ENCODE results near the gene DUSP15.
A peak's percentile ranks its signal among the peaks of the same experiment; 100 is the strongest.

Gene DUSP15

GRCh38 chr20:31890646-31891045 lies 20.3 kb upstream of the DUSP15 start:
- DNase-seq: no peak

- DNase-seq: no peak
Observed at GRCh38 chr20:31883829-31884228, 13.5 kb upstream of the DUSP15 start.

GRCh38 chr20:31881945-31882344 lies 11.6 kb upstream of the DUSP15 start:
- DNase-seq: no peak

- peak; percentile 78 for DNase-seq
Observed at GRCh38 chr20:31879143-31879987, 9.0 kb upstream of the DUSP15 start.

GRCh38 chr20:31877684-31878083 lies 7.4 kb upstream of the DUSP15 start:
- no peak for DNase-seq

GRCh38 chr20:31875671-31876070 lies 5.3 kb upstream of the DUSP15 start:
- DNase-seq: no peak

GRCh38 chr20:31872406-31872805 lies 2.1 kb upstream of the DUSP15 start:
- no peak for DNase-seq

- DNase-seq: no peak
Observed at GRCh38 chr20:31871618-31871954, 1.3 kb upstream of the DUSP15 start.

- DNase-seq: no peak
Observed at GRCh38 chr20:31870726-31871617, 645 bp upstream of the DUSP15 start.

- DNase-seq: no peak
Observed at GRCh38 chr20:31869673-31869941, 720 bp downstream of the DUSP15 start.

GRCh38 chr20:31868853-31869672 lies 1.3 kb downstream of the DUSP15 start:
- no peak for DNase-seq

- DNase-seq: no peak
Observed at GRCh38 chr20:31866221-31866620, 4.1 kb downstream of the DUSP15 start.

- no peak for DNase-seq
Observed at GRCh38 chr20:31864521-31865400, 5.6 kb downstream of the DUSP15 start.

- DNase-seq: no peak
Observed at GRCh38 chr20:31863296-31864085, 6.8 kb downstream of the DUSP15 start.

- DNase-seq: no peak
Observed at GRCh38 chr20:31862506-31862905, 7.8 kb downstream of the DUSP15 start.

- DNase-seq: no peak
Observed at GRCh38 chr20:31862157-31862470, 8.2 kb downstream of the DUSP15 start.

- peak; percentile 50 for DNase-seq
Observed at GRCh38 chr20:31861385-31862156, 8.8 kb downstream of the DUSP15 start.

- DNase-seq: no peak
Observed at GRCh38 chr20:31861135-31861384, 9.3 kb downstream of the DUSP15 start.

GRCh38 chr20:31860390-31861134 lies 9.8 kb downstream of the DUSP15 start:
- DNase-seq: no peak

GRCh38 chr20:31859998-31860380 lies 10.3 kb downstream of the DUSP15 start:
- peak; percentile 21 for DNase-seq

Measured in activated CD4-positive, CD25-positive, alpha-beta regulatory T cell treated with anti-CD3 and anti-CD28 coated beads, Interleukin-2, amount 50 U/mL, for 72 hours (primary cell).